Peyer's patch (tissue), 4 donors: Measurements from ENCODE around the gene CDK8.

Experiments
- CTCF ChIP-seq, 6 experiments: fragments of 450-650 bp in 4 of 6; fragments of 200-600 bp in 2 of 6; sonication (generic) in 1 of 6; IDR thresholded peaks; one replicate each; pipeline ENCODE4 v1.5.1; 2017 to 2019; ENCODE audit warnings: antibody characterized with exemption in 6 of 6, mild to moderate bottlenecking in 3 of 6, moderate library complexity in 1 of 6
- POLR2A ChIP-seq, 2 donors: fragments of 450-650 bp; IDR thresholded peaks; one replicate each; pipeline ENCODE4 v1.5.1; 2017; ENCODE audit warnings: antibody characterized with exemption in 2 of 2, mild to moderate bottlenecking in 2 of 2, moderate library complexity in 2 of 2

DNA sequence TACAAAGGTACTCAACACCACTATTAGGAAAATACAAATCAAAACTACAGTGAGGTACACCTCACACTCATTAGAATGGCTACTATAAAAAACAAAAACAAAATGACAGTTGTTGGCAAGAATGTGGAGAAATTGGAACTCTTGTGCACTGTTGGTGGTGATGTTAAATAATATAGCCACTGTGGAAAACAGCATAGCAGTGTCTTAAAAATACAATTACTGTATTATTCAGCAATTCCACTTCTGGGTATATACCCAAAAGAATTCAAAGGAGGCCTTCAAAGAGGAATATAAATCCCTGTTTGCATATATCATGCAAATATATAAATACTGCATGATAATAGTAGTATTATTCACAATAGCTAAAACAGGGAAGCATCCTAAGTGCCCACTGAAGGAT lies 66.8 kb downstream of the CDK8 start:
- TF ChIP-seq CTCF (IDR thresholded peaks at IDR 0.05) (no peak), POLR2A (IDR thresholded peaks at IDR 0.05) (no peak)
